Heart left ventricle (tissue), 13 donors: ENCODE results near the gene MEFV.

Experiments
- CTCF ChIP-seq, 12 donors: fragments of 200-600 bp; sonication (generic) in 4 of 12; IDR thresholded peaks; one replicate each; pipeline versions ENCODE4 v1.5.0 to v1.8.0; 2018 to 2022; ENCODE audit warnings: antibody characterized with exemption in 12 of 12, mild to moderate bottlenecking in 5 of 12
- POLR2A ChIP-seq, 2 donors: fragments of 450-650 bp; IDR thresholded peaks; one replicate each; pipeline ENCODE4 v1.6.1; 2017; ENCODE audit warnings: antibody characterized with exemption in 2 of 2, mild to moderate bottlenecking in 2 of 2, moderate library complexity in 2 of 2
- donor health status: ischemic (EF 13 %, LVEDD 7.1; RV severe dilation, severe dysfunction).
- donor health status: DM: no; HTN: yes; CAD: no.
- donor health status: DM: no; HTN: no; CAD: no.
- donor health status: ischemic (EF 25% LVEDD 6.9; RV normal size, moderate dysfunction).
- donor health status: ischemic (EF 25% LVEDD 5.7; RV mildly dilated, moderate dysfunction).
- donor health status: ischemic (EF 35%, LVEDD 5.7; RV mildly dilated, moderate dysfunction).
- donor health status: nonischemic (EF 11% LVEDD 7.7; RV severe dilation, severe dysfunction).
- donor health status: DM: yes; HTN: yes; CAD: no.
- donor health status: PGD.
- donor health status: ischemic (EF 29% LVEDD 5.4; RV normal size, mild dysfunction).
- donor health status: nonischemic (EF 23%, LVEDD 6.1; RV moderate dilation, normal function).

GRCh38 chr16:3194792-3195191 is 61.6 kb downstream of the MEFV start:
- TF ChIP-seq CTCF (IDR thresholded peaks at IDR 0.05) (no peak), POLR2A (IDR thresholded peaks at IDR 0.05) (no peak)
